Measurements from ENCODE around the gene FSTL3.

DNA sequence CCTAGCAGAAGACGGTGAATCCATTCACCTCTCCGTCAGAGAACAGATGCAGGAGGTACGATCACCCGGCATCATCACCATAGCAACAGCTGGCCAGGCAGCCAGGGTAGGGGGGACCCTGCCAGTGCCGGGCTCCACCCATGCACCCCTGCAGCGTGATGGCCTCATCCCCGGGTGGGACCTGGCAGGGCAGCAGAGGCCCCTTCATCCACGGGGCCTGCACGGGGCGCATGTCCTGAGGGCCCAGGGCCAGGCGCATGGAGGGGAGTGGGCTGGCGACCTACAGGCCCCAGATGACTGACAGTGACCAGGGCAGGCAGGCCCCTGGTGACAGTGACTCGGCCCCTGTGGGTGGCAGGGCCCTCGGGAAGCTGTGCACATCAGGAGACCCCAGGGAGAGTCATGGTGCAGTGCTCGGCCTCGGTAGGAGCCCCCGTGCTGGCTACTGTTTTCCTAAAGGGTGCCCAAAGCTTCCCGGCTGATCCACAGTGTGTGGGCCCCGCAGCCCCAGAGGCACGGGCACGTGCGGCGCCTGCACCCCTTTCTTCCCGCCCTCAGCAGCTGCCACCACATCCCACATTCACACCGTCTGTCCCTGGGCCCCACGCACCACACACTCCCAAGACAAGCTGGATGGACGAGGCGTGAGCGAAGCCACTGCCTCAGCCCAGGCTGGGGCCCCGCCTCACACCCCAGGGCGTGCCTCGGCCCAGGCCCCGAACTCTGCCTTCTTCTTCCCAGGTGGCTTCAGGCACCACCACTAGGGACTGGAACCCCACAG lies 17.9 kb upstream of the FSTL3 start:
- TF ChIP-seq, protein P1, sequence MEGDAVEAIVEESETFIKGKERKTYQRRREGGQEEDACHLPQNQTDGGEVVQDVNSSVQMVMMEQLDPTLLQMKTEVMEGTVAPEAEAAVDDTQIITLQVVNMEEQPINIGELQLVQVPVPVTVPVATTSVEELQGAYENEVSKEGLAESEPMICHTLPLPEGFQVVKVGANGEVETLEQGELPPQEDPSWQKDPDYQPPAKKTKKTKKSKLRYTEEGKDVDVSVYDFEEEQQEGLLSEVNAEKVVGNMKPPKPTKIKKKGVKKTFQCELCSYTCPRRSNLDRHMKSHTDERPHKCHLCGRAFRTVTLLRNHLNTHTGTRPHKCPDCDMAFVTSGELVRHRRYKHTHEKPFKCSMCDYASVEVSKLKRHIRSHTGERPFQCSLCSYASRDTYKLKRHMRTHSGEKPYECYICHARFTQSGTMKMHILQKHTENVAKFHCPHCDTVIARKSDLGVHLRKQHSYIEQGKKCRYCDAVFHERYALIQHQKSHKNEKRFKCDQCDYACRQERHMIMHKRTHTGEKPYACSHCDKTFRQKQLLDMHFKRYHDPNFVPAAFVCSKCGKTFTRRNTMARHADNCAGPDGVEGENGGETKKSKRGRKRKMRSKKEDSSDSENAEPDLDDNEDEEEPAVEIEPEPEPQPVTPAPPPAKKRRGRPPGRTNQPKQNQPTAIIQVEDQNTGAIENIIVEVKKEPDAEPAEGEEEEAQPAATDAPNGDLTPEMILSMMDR (IDR thresholded peaks at IDR 0.05; ENCODE audit: low read depth, low read length, poor library complexity, severe bottlenecking), result no peak
- no peak for TF ChIP-seq EZH2phosphoT487 (IDR thresholded peaks at IDR 0.05; ENCODE audit: borderline replicate concordance, low read length)

Data from DOHH2 (cell line).